Measurements from ENCODE around the gene NAPB.

GRCh38 chr20:23412026-23412425, 9.3 kb downstream of the NAPB start:
- no peak for TF ChIP-seq EZH2phosphoT487 (IDR thresholded peaks at IDR 0.05; ENCODE audit: insufficient read depth, low read depth)
- no peak for TF ChIP-seq EZH2 (IDR thresholded peaks at IDR 0.05; ENCODE audit: insufficient read depth, poor library complexity, severe bottlenecking)

Data from GM23248 (cell line).